Measurements from ENCODE around the gene ARHGAP20. TPM values are rescaled to one million over a fixed set of nuclear protein-coding genes. Genes with fewer than 3 reads are reported as not detected.

Gene ARHGAP20
- total RNA-seq, 1 experiment from 2014 or later: not detected

GRCh38 chr11:110529043-110529442, 183.2 kb downstream of the ARHGAP20 start:
- peak; percentile 8 to 32 for DNase-seq
- intact Hi-C loops (cut with micrococcal nuclease; ENCODE audit: unreplicated experiment): no loop called here
- ChIA-PET CTCF (no interaction called here), POLR2A (ENCODE audit: unreplicated experiment) (no interaction called here)
- no peak overlapping the region for H3K4me2 ChIP-seq
- H3K9me3 ChIP-seq (ENCODE audit: insufficient read depth, low read depth): no peaks in the 10 kb centered on the region
- no peak overlapping the region for H3K27ac ChIP-seq
- no TSS peak for BruUV-seq (replicated peaks)
- H3K9me2 ChIP-seq (ENCODE audit: insufficient read depth): 0 out of 2 replicates have a peak, but pooled peaks cover 4% of the 10 kb centered on the region
- H3K4me3 ChIP-seq: no peak overlapping the region
- H3K4me1 ChIP-seq (replicated peaks; ENCODE audit: insufficient read depth): no peaks in the 10 kb centered on the region
- no peaks in the 10 kb centered on the region for H3F3A ChIP-seq (ENCODE audit: insufficient read depth, low read depth)
- H3K27me3 ChIP-seq (ENCODE audit: insufficient read depth, low read depth): no peaks in the 10 kb centered on the region
- H3K79me2 ChIP-seq (ENCODE audit: low read depth): no peaks in the 10 kb centered on the region
- H4K20me1 ChIP-seq (ENCODE audit: insufficient read depth): no peaks in the 10 kb centered on the region
- TF ChIP-seq CTCF (conservative IDR thresholded peaks at IDR 0.05) (peak; percentile 59; the same call in 1 of the 2 replicates), EZH2 (IDR thresholded peaks at IDR 0.05; ENCODE audit: low read depth) (no peak)
- H3K36me3 ChIP-seq (ENCODE audit: low read depth): no peaks in the 10 kb centered on the region
- no peak overlapping the region for H2AFZ ChIP-seq

GRCh38 chr11:110527146-110527545, 185.1 kb downstream of the ARHGAP20 start:
- Histone ChIP-seq H3K27me3 (ENCODE audit: insufficient read depth, low read depth) (no peaks in the 10 kb centered on the region), H3K27ac (no peak overlapping the region), H3K4me1 (replicated peaks; ENCODE audit: insufficient read depth) (no peaks in the 10 kb centered on the region), H2AFZ (no peak overlapping the region), H3F3A (ENCODE audit: insufficient read depth, low read depth) (no peaks in the 10 kb centered on the region), H3K79me2 (ENCODE audit: low read depth) (no peaks in the 10 kb centered on the region), H4K20me1 (ENCODE audit: insufficient read depth) (no peaks in the 10 kb centered on the region), H3K36me3 (ENCODE audit: low read depth) (no peaks in the 10 kb centered on the region), H3K9me2 (ENCODE audit: insufficient read depth) (0 out of 2 replicates have a peak, but pooled peaks cover 4% of the 10 kb centered on the region), H3K4me3 (no peak overlapping the region), H3K9me3 (ENCODE audit: insufficient read depth, low read depth) (no peaks in the 10 kb centered on the region), H3K4me2 (no peak overlapping the region)
- peak in 1 of 2 experiments; percentile 20 for DNase-seq
- no TSS peak for BruUV-seq (replicated peaks)
- POLR2A ChIA-PET (ENCODE audit: unreplicated experiment): interaction anchor here (0.7 kb wide), 1 partner anchor 138 kb away, joined by 6 read pairs; no protein-coding TSS in a partner anchor
- CTCF ChIA-PET: no interaction called here
- TF ChIP-seq CTCF (conservative IDR thresholded peaks at IDR 0.05) (no peak), EZH2 (IDR thresholded peaks at IDR 0.05; ENCODE audit: low read depth) (no peak)
- intact Hi-C loops (cut with micrococcal nuclease; ENCODE audit: unreplicated experiment): no loop called here

Data from PC-9 (cell line).